Heart left ventricle (tissue), 13 donors: Measurements from ENCODE around the gene HIKESHI.

Source experiments
- POLR2A ChIP-seq, 2 donors: fragments of 450-650 bp; IDR thresholded peaks; one replicate each; pipeline ENCODE4 v1.6.1; 2017; ENCODE audit warnings: antibody characterized with exemption in 2 of 2, mild to moderate bottlenecking in 2 of 2, moderate library complexity in 2 of 2
- TF ChIP-seq, protein P1 (sequence below), 12 donors: fragments of 200-600 bp; sonication (generic) in 4 of 12; IDR thresholded peaks; one replicate each; pipeline versions ENCODE4 v1.5.0 to v1.8.0; 2018 to 2022; ENCODE audit warnings: antibody characterized with exemption in 12 of 12, mild to moderate bottlenecking in 5 of 12
- donor health status: ischemic (EF 13 %, LVEDD 7.1; RV severe dilation, severe dysfunction).
- donor health status: DM: no; HTN: yes; CAD: no.
- donor health status: DM: no; HTN: no; CAD: no.
- donor health status: ischemic (EF 25% LVEDD 6.9; RV normal size, moderate dysfunction).
- donor health status: ischemic (EF 25% LVEDD 5.7; RV mildly dilated, moderate dysfunction).
- donor health status: ischemic (EF 35%, LVEDD 5.7; RV mildly dilated, moderate dysfunction).
- donor health status: nonischemic (EF 11% LVEDD 7.7; RV severe dilation, severe dysfunction).
- donor health status: DM: yes; HTN: yes; CAD: no.
- donor health status: PGD.
- donor health status: ischemic (EF 29% LVEDD 5.4; RV normal size, mild dysfunction).
- donor health status: nonischemic (EF 23%, LVEDD 6.1; RV moderate dilation, normal function).

DNA sequence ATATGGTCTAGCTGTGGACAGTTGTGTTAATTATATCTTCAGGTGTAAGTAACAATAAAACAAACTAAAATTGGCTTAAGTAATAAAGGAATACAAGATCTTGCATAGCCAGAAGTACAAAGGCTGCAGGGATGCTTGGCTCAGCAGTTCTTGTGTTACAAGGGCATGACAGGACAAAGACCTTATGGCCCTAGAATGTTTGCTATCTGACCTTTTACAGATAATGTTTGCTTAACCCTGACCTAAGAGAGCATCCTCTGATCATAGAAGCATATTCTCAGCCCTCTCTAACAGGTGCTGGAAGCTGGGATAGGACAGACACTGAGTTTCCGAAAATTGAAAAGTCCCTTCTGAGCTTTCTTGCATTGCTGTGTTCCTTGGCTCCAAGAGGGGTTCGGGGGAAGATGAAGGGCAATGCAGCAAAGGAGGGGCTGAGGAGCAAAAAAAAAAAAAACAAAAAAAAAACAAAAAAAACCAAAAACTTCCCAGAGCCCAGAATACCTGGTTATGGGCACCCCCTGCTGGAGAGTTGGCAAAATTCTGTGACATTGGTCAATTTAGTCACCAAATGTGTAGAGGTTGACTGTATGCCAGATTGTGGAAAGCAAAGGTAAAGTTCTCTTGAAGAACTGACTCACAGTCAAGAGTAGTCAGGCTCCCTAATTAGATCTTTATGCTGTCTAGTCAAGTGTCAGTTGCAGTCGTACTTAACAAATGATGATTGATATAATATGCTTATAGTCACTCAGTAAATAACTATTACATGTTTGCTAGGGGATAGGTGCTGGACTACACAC is 10.4 kb upstream of the HIKESHI start:
- TF ChIP-seq, protein P1, sequence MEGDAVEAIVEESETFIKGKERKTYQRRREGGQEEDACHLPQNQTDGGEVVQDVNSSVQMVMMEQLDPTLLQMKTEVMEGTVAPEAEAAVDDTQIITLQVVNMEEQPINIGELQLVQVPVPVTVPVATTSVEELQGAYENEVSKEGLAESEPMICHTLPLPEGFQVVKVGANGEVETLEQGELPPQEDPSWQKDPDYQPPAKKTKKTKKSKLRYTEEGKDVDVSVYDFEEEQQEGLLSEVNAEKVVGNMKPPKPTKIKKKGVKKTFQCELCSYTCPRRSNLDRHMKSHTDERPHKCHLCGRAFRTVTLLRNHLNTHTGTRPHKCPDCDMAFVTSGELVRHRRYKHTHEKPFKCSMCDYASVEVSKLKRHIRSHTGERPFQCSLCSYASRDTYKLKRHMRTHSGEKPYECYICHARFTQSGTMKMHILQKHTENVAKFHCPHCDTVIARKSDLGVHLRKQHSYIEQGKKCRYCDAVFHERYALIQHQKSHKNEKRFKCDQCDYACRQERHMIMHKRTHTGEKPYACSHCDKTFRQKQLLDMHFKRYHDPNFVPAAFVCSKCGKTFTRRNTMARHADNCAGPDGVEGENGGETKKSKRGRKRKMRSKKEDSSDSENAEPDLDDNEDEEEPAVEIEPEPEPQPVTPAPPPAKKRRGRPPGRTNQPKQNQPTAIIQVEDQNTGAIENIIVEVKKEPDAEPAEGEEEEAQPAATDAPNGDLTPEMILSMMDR (IDR thresholded peaks at IDR 0.05): peak; percentile 36 to 68 (median 54)
- TF ChIP-seq POLR2A (IDR thresholded peaks at IDR 0.05): no peak
